ENCODE results near the gene RAB3A. TPM values are rescaled to one million over a fixed set of nuclear protein-coding genes. Genes with fewer than 3 reads are reported as not detected.

The RAB3A gene
- total and polyA plus RNA-seq, 8 donors = 0.87 to 2.2 (median 2.0) TPM; not detected in 1

DNA sequence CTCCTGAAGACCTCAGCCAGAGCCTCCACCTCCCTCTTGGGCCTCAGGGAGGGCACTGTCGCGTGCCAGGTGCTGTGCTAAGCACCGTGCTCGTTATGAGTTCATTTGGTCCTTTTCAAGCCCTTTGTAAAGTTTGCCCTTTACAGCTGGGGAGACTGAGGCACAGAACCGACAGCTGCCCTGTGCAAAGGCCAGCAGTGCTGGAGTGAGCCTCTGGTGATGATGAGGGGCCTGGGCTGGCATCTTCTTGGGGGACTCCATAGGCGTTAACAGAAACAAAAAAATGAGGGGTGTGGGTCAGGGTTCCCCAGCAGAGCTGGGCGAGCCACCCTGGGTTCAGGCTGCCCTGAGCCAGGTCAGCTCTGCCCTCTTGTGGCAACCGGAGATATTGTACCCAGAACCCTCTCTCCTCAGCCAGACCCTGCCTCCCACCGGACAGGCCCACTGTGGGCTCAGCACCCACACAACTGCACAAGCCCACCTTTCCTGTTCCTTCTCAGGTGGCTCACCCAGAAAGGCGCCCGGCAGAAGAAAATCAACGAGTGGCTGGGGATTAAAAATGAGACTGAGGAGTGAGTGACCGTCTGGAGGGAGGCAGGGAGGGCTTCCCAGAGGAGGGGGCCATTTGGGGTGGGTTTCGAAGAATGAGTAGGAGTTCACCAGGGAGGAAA, 35.7 kb downstream of the RAB3A start:
- Histone ChIP-seq H3K4me1 (peaks cover under 1 to 21% (median 7%) of the 10 kb centered on the region in 4 donors), H3K27me3 (no peaks in the 10 kb centered on the region), H3K27ac (peak overlapping the region in 1 of 5 donors; percentile 25), H3K9me3 (no peaks in the 10 kb centered on the region), H3K4me3 (no peak overlapping the region), H3K36me3 (peaks cover 48 to 74% (median 68%) of the 10 kb centered on the region in 4 donors)
- 66 to 70% (median 67%) methylated on average over 14 of the region's 14 CpGs for WGBS, 5 donors
- intact Hi-C loops (cut with DNase I; ENCODE audit: low total_unique reads) = loop anchor here (10.0 kb wide), 1 partner anchor 53 kb away; no protein-coding TSS in a partner anchor
- no peak for TF ChIP-seq EP300 (IDR thresholded peaks at IDR 0.05)
- TF ChIP-seq, protein P1, sequence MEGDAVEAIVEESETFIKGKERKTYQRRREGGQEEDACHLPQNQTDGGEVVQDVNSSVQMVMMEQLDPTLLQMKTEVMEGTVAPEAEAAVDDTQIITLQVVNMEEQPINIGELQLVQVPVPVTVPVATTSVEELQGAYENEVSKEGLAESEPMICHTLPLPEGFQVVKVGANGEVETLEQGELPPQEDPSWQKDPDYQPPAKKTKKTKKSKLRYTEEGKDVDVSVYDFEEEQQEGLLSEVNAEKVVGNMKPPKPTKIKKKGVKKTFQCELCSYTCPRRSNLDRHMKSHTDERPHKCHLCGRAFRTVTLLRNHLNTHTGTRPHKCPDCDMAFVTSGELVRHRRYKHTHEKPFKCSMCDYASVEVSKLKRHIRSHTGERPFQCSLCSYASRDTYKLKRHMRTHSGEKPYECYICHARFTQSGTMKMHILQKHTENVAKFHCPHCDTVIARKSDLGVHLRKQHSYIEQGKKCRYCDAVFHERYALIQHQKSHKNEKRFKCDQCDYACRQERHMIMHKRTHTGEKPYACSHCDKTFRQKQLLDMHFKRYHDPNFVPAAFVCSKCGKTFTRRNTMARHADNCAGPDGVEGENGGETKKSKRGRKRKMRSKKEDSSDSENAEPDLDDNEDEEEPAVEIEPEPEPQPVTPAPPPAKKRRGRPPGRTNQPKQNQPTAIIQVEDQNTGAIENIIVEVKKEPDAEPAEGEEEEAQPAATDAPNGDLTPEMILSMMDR (IDR thresholded peaks at IDR 0.05) = peak in 5 of 7 experiments; percentile 43 to 78 (median 68)
- DNase-seq = peak; percentile 59 to 72

DNA sequence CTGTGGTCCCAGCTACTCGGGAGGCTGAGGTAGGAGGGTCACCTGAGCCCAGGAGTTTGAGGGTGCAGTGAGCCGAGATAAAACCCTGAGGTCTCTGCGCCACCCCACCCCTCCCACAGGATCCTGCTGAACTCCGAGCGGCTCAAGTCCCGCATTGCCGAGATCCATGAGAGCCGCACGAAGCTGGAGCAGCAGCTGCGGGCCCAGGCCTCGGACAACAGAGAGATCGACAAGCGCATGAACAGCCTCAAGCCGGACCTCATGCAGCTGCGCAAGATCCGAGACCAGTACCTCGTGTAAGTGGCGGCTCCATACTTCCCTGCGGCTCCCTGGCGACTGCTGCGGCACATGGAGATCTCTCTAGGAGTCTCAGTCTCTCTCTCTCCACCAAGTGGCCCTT, 36.8 kb downstream of the RAB3A start:
- TF ChIP-seq POLR2AphosphoS5 (IDR thresholded peaks at IDR 0.05) (no peak), EP300 (IDR thresholded peaks at IDR 0.05) (no peak), POLR2A (IDR thresholded peaks at IDR 0.05) (no peak)
- TF ChIP-seq, protein P1 (IDR thresholded peaks at IDR 0.05) = no peak
- Histone ChIP-seq H3K4me1 (peaks cover 0 to 17% (median 4%) of the 10 kb centered on the region in 4 donors), H3K27me3 (no peaks in the 10 kb centered on the region), H3K36me3 (peaks cover 58 to 85% (median 79%) of the 10 kb centered on the region in 4 donors), H3K27ac (no peak overlapping the region), H3K4me3 (no peak overlapping the region), H3K9me3 (no peaks in the 10 kb centered on the region)
- intact Hi-C loops (cut with DNase I; ENCODE audit: low total_unique reads) = loop anchor here (10.0 kb wide), 1 partner anchor 52 kb away; no protein-coding TSS in a partner anchor
- no peak for DNase-seq
- 86 to 95% (median 92%) methylated on average over 20 to 21 of the region's 21 CpGs for WGBS, 5 donors

DNA sequence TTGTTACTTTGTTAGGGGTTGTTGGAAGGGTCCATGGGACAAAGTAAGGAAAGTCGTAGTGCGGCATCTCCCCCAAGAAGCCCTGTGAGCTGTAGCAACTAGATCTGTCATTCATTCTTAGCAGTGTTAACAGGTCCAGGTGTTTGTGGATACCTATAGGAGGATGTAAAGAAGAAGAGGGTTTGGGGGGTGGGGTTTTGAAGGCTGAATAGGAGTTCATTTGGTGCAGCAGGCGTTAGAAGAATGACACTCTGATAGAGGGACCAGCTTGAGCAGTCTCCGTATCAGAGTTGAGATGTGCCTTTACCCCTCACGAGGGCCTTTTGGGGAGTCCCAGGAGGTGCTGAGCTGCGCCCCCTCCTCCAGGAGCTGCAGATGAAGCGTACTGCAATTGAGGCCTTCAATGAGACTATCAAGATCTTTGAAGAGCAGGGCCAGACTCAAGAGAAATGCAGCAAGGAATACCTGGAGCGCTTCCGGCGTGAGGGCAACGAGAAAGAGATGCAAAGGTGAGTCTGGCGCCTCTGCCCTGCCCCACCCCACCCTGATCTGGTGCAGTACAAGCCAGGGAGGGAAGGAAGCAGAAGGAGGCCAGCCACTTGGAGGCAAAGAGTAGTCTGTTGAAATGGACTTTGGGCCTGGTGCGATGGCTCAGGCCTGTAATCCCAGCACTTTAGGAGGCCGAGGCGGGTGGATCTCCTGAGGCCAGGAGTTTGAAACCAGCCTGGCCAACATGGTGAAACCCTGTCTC, 37.9 kb downstream of the RAB3A start:
- no peak overlapping the region for H3K27ac ChIP-seq
- H3K27me3 ChIP-seq = no peaks in the 10 kb centered on the region
- H3K4me3 ChIP-seq = no peak overlapping the region
- H3K9me3 ChIP-seq = no peaks in the 10 kb centered on the region
- TF ChIP-seq, protein P1 (IDR thresholded peaks at IDR 0.05) = no peak
- TF ChIP-seq POLR2AphosphoS5 (IDR thresholded peaks at IDR 0.05) = no peak
- WGBS, 5 donors = 92 to 98% (median 95%) methylated on average over 15 of the region's 15 CpGs
- H3K4me1 ChIP-seq = peaks cover 9 to 26% (median 11%) of the 10 kb centered on the region in 4 donors
- intact Hi-C loops (cut with DNase I; ENCODE audit: low total_unique reads) = loop anchor here (10.0 kb wide), 1 partner anchor 51 kb away; no protein-coding TSS in a partner anchor
- peaks cover 61 to 87% (median 82%) of the 10 kb centered on the region in 4 donors for H3K36me3 ChIP-seq
- DNase-seq = no peak

DNA sequence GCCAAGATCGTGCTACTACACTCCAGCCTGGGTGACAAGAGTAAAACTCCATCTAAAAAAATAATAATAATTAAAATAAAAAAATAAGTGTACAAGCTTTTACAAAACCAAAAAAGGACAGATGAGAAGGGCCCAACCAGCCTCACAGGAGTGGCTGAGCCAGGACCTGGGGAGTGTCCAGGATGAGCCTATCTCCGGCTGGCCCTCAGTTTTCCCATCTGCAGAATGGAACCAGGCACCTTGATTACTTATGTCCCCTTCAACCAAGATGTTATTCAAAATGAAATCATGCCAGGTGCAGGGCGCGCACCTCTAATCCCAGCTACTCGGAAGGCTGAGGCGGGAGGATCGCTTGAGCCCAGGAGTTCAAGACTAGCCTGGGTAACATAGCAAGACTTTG, 39.8 kb downstream of the RAB3A start:
- peaks cover 56 to 75% (median 73%) of the 10 kb centered on the region in 4 donors for H3K36me3 ChIP-seq
- H3K4me3 ChIP-seq = no peak overlapping the region
- 92 to 98% (median 96%) methylated on average over 7 of the region's 7 CpGs for whole genome bisulfite sequencing, 5 donors
- peaks cover 15 to 29% (median 21%) of the 10 kb centered on the region in 4 donors for H3K4me1 ChIP-seq
- intact Hi-C loops (cut with DNase I; ENCODE audit: low total_unique reads) = loop anchor here (10.0 kb wide), 1 partner anchor 49 kb away; no protein-coding TSS in a partner anchor
- H3K9me3 ChIP-seq = no peaks in the 10 kb centered on the region
- TF ChIP-seq EP300 (IDR thresholded peaks at IDR 0.05) = no peak
- DNase-seq = no peak
- no peaks in the 10 kb centered on the region for H3K27me3 ChIP-seq
- no peak overlapping the region for H3K27ac ChIP-seq

All from stomach (tissue), 9 donors.